LNCAP (cell line): ENCODE data around the gene CHEK2.

ENCODE experiments used
- CTCF ChIP-seq: fragments of 450-650 bp; IDR thresholded peaks from 2 replicates; pipeline ENCODE4 v1.5.1; 2017; ENCODE audit warnings: mild to moderate bottlenecking

CHEK2 gene

GRCh38 chr22:28741785-28742561 lies at the start of gene CHEK2, which contains the start of gene HSCB:
CHEK2 (minus strand) TSS chr22:28741820; CDS start chr22:28734721, 7,099 bp downstream.
HSCB (plus strand) TSS chr22:28742039; CDS start chr22:28742096, 57 bp downstream.
- no peak for TF ChIP-seq CTCF

- TF ChIP-seq CTCF = no peak
Measured at GRCh38 chr22:28791124-28791523, 49.5 kb upstream of the CHEK2 start.

GRCh38 chr22:28788601-28789000 lies 47.0 kb upstream of the CHEK2 start:
- TF ChIP-seq CTCF = no peak

GRCh38 chr22:28783786-28784671 lies 42.4 kb upstream of the CHEK2 start:
- no peak for TF ChIP-seq CTCF

- no peak for TF ChIP-seq CTCF
Measured at GRCh38 chr22:28780296-28780695, 38.7 kb upstream of the CHEK2 start.

DNA sequence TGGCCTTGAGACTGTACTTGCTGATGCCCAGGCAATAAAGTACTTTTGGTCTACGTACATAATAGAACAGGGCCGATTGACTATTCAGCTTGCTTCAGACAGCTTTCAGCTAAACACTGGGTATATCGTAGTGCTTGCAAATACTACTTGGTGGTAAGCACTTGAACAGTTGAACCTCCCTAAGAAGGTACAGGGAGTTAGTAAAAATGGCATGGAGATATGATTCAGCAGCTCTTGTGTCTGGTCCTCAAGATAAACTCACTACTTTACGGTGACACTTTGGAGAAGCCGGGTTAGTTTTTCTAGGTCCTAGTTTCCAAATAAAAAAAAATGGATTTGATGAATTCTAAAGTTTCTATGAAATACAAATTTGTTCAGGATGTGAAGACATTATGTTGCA lies 38.2 kb upstream of the CHEK2 start:
- TF ChIP-seq CTCF = no peak

DNA sequence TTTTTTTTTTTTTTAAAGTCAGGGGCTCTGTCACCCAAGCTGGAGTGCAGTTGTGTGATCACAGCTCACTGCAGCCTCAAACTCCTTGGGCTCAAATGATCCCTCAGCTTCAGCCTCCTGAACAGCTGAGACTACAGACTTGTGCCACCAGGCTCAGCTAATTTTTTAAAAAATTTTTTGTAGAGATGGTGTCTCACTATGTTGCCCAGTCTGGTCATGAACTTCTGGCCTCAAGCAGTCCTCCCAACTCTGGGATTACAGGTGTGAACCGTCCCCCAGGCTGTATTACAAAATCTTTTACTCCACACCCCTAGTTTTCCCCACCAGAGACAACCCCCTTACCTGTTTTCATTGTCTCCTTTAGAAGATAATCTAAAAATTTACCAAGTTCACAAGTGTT lies 32.8 kb upstream of the CHEK2 start:
- no peak for TF ChIP-seq CTCF
